Omental fat pad (tissue), 4 donors: ENCODE measurements around the gene HEXIM1. TPM values are rescaled to one million over a fixed set of nuclear protein-coding genes. Genes with fewer than 3 reads are reported as not detected.

Source experiments
- ATAC-seq: fragments of 150-250 bp; one replicate; pipeline ENCODE4 v1.9.1; 2016; ENCODE audit warnings: mild to moderate bottlenecking, moderate library complexity; ENCODE audit not compliant: low FRiP score
- DNase-seq: peaks from one replicate; pipeline ENCODE4 v3.0.0-alpha.2; 2019; ENCODE audit warnings: low spot score
- small RNA-seq: library from RNA; depleted of rRNA; stranded (forward); fragments of <200 nt; gene quantifications from one replicate; pipeline ENCODE3, GENCODE V24; 2016
- total RNA-seq, 4 donors: library from RNA; depleted of rRNA; stranded (reverse); fragments of >200 nt; gene quantifications; one replicate each; pipeline ENCODE4 v1.1.0, GENCODE V29; 2016
- TF ChIP-seq, protein P1 (sequence below), 3 donors: fragments of 450-650 bp; IDR thresholded peaks; one replicate each; pipeline ENCODE4 v1.5.1; 2016 to 2017; ENCODE audit warnings: antibody characterized with exemption in 3 of 3, mild to moderate bottlenecking in 3 of 3, moderate library complexity in 2 of 3

HEXIM1 gene
- total RNA-seq, 4 donors from 2014 or later, result 21.9 to 31.0 (median 24.3) TPM

DNA sequence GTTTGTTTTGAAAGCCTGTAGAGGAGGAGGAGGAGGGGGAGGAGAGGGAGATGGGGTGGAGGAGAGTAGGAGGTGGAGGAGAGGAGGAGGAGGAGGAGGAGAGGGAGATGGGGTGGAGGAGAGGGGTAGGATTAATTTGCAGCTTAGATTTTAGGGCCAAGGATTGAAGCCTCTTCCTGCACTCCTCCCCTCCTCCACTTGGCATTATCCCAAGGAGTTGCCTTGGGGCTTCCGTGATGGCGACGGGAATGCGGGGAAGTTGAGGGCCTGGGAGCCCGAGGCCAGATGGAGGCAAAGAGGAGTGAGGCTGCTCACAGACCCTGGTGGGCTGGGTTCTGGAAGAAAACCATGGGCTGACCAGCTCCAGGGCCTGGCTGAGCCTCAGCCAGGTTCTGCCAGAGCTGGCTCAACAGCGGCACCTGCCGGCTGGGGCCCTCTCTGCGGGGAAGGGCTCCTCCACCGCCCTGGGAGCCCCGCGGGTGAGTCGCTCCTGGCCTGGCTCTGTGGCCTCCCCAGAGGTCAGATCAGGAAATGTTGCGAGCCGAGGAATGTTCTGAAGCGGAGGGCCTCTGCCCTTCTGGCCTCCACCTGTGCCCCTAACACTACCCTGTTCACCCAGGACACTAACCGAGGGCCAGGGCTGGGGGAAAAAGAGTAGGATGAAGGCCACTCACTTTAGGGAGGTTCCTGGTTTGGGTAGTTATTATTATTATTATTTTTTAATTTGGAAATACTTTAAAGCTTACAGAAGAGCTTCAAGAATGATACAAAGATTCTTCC is 49.5 kb downstream of the HEXIM1 start:
- DNase-seq, result peak; percentile 79
- TF ChIP-seq, protein P1, sequence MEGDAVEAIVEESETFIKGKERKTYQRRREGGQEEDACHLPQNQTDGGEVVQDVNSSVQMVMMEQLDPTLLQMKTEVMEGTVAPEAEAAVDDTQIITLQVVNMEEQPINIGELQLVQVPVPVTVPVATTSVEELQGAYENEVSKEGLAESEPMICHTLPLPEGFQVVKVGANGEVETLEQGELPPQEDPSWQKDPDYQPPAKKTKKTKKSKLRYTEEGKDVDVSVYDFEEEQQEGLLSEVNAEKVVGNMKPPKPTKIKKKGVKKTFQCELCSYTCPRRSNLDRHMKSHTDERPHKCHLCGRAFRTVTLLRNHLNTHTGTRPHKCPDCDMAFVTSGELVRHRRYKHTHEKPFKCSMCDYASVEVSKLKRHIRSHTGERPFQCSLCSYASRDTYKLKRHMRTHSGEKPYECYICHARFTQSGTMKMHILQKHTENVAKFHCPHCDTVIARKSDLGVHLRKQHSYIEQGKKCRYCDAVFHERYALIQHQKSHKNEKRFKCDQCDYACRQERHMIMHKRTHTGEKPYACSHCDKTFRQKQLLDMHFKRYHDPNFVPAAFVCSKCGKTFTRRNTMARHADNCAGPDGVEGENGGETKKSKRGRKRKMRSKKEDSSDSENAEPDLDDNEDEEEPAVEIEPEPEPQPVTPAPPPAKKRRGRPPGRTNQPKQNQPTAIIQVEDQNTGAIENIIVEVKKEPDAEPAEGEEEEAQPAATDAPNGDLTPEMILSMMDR (IDR thresholded peaks at IDR 0.05), result peak in 2 of 3 donors; percentile 90 to 96
- peak; percentile 99 for ATAC-seq

DNA sequence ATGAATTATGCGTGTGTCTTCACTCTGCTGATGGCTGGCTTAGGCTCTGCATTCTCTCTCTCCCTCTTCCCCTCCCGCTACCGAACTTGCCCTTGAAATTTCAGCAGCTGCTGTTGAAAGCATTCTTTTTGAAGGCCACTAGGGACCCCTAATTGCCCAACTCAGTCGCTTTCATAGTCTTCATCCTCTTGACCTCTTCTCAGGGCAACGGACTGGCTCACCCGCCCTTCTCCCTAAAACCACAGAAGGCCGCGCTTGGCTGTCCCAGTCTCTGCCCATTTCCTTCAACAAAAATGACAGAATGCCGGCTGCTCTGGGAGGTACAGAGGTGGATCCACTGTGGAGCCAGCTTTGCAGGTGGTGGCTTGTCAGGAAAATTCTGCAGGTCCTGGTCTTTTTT is 52.4 kb downstream of the HEXIM1 start:
- TF ChIP-seq, protein P1 (IDR thresholded peaks at IDR 0.05), result no peak
- DNase-seq (no peak), ATAC-seq (no peak)

DNA sequence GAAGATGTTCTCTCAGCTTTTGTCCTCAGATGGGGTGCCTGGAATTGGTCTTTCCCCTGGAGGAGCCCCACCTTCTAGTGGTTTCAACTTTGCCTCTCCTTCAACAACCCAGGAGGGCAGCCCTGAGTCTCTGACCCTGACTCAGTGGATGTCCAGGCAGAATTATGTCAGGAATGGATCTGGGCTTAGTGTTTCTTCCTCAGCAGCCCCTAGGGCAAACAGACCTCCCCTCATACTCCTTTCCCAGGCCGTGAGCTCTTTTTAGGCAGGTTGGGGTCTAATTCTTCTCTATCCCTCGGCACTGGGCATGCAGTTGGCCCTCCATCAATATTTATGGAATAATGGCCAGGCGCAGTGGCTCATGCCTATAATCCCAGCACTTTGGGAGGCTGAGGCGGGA is 53.2 kb downstream of the HEXIM1 start:
- DNase-seq (no peak), ATAC-seq (no peak)
- TF ChIP-seq, protein P1 (IDR thresholded peaks at IDR 0.05), result no peak

Small RNA genes within 50 kb of the gene (small RNA-seq; reads per million reads assigned to genes)
- 0.52 reads per million for gene MIR6784

Other genes starting within 250 kb of the HEXIM1 start
- gene EFTUD2, start 249.0 kb upstream of the HEXIM1 start, total RNA-seq, result 100 to 1,000 TPM in 1 of 4 donors, 10 to 100 TPM in 3; 62.5 to 131 (median 75.0) TPM
- 1 to 10 TPM; 1.4 to 4.1 (median 2.9) TPM for gene GFAP, start 233.0 kb upstream of the HEXIM1 start, total RNA-seq
- gene KIF18B, start 200.7 kb upstream of the HEXIM1 start, total RNA-seq, result under 1 TPM in 1 of 4 donors, not detected in 3; 0.72 TPM
- 10 to 100 TPM in 2 of 4 donors, 1 to 10 TPM in 1, not detected in 1; 9.2 to 24.2 (median 10.4) TPM for gene C1QL1, start 180.2 kb upstream of the HEXIM1 start, total RNA-seq
- 10 to 100 TPM; 22.7 to 36.4 (median 25.2) TPM for gene DCAKD, start 96.8 kb upstream of the HEXIM1 start, total RNA-seq
- gene NMT1, start 87.2 kb upstream of the HEXIM1 start, total RNA-seq, result 100 to 1,000 TPM in 1 of 4 donors, 10 to 100 TPM in 3; 57.3 to 101 (median 78.1) TPM
- 10 to 100 TPM; 35.4 to 68.4 (median 44.2) TPM for gene PLCD3, start 16.0 kb upstream of the HEXIM1 start, total RNA-seq
- 10 to 100 TPM in 2 of 4 donors, 1 to 10 TPM in 2; 6.4 to 23.2 (median 8.5) TPM for gene ACBD4, start 12.8 kb upstream of the HEXIM1 start, total RNA-seq
- gene HEXIM2, start 13.4 kb downstream of the HEXIM1 start, total RNA-seq, result 1 to 10 TPM; 1.4 to 9.3 (median 3.9) TPM
- 10 to 100 TPM; 19.7 to 56.4 (median 38.8) TPM for gene FMNL1, start 73.4 kb downstream of the HEXIM1 start, total RNA-seq
- under 1 TPM in 1 of 4 donors, not detected in 3; 0.65 TPM for gene SPATA32, start 113.6 kb downstream of the HEXIM1 start, total RNA-seq
- gene MAP3K14, start 168.5 kb downstream of the HEXIM1 start, total RNA-seq, result 10 to 100 TPM in 2 of 4 donors, 1 to 10 TPM in 2; 5.4 to 15.9 (median 12.6) TPM